Keratinocyte (primary cell): Measurements from ENCODE around the gene MLLT1. TPM values are rescaled to one million over a fixed set of nuclear protein-coding genes. Genes with fewer than 3 reads are reported as not detected.

Experiments used
- DNase-seq: peaks from one replicate; pipeline ENCODE4 v3.0.0-alpha.2; 2011; ENCODE audit warnings: low read depth, missing footprints, low spot score
- FAIRE-seq: peaks from 2 replicates; lab custom pipeline; 2011; peaks lifted over from hg19 to GRCh38; lab: Jason Lieb, UNC
- H2AFZ ChIP-seq: 2 replicates; pipeline ENCODE4 v1.6.0; 2012; ENCODE audit warnings: low read length, control low read depth, inconsistent platforms; ENCODE audit not compliant: control insufficient read depth
- H3K27ac ChIP-seq: 2 replicates; pipeline ENCODE4 v1.5.1; 2011; ENCODE audit warnings: low read length; ENCODE audit not compliant: control insufficient read depth, insufficient read depth
- H3K27me3 ChIP-seq: 3 replicates; pipeline ENCODE4 v1.6.0; 2011; ENCODE audit warnings: low read length; ENCODE audit not compliant: control insufficient read depth, insufficient read depth; ENCODE audit errors: extremely low read depth
- H3K36me3 ChIP-seq, 2 experiments: 2 replicates in 1 of 2; 3 replicates in 1 of 2; pipeline ENCODE4 v1.5.1; 2011; ENCODE audit warnings: low read length in 2 of 2, mild to moderate bottlenecking in 1 of 2; ENCODE audit not compliant: control insufficient read depth in 2 of 2, insufficient read depth in 2 of 2; ENCODE audit errors: extremely low read depth in 1 of 2
- H3K4me1 ChIP-seq: 3 replicates; pipeline ENCODE4 v1.5.1; 2011; ENCODE audit warnings: low read length; ENCODE audit not compliant: control insufficient read depth, insufficient read depth; ENCODE audit errors: extremely low read depth
- H3K4me2 ChIP-seq: 3 replicates; pipeline ENCODE4 v1.6.0; 2011; ENCODE audit warnings: low read depth, low read length; ENCODE audit not compliant: control insufficient read depth, insufficient read depth; ENCODE audit errors: extremely low read depth
- H3K4me3 ChIP-seq, 3 experiments: fragments of 200-600 bp in 1 of 3; sonication (generic) in 1 of 3; 2 replicates in 2 of 3; 3 replicates in 1 of 3; pipeline ENCODE4 v1.5.1; 2011 to 2016; ENCODE audit warnings: low read length in 3 of 3, mild to moderate bottlenecking in 3 of 3, control low read depth in 2 of 3, inconsistent platforms in 1 of 3, low read depth in 1 of 3, mixed read lengths in 1 of 3, mixed run types in 1 of 3, moderate library complexity in 1 of 3; ENCODE audit not compliant: control insufficient read depth in 2 of 3, insufficient read depth in 2 of 3; ENCODE audit errors: extremely low read depth in 1 of 3
- H3K79me2 ChIP-seq: 2 replicates; pipeline ENCODE4 v1.6.0; 2012; ENCODE audit warnings: low read length; ENCODE audit not compliant: control insufficient read depth, insufficient read depth
- H3K9ac ChIP-seq: 3 replicates; pipeline ENCODE4 v1.6.0; 2011; ENCODE audit warnings: low read length; ENCODE audit not compliant: control insufficient read depth, insufficient read depth; ENCODE audit errors: extremely low read depth
- H3K9me1 ChIP-seq: 3 replicates; pipeline ENCODE4 v1.6.0; 2011; ENCODE audit warnings: low read length; ENCODE audit not compliant: control insufficient read depth, insufficient read depth; ENCODE audit errors: extremely low read depth
- H3K9me3 ChIP-seq: 2 replicates; pipeline ENCODE4 v1.5.1; 2012; ENCODE audit warnings: low read depth, low read length; ENCODE audit not compliant: control insufficient read depth
- H4K20me1 ChIP-seq: 3 replicates; pipeline ENCODE4 v1.6.0; 2011; ENCODE audit warnings: low read length; ENCODE audit not compliant: control insufficient read depth, insufficient read depth; ENCODE audit errors: extremely low read depth
- EZH2 ChIP-seq: IDR thresholded peaks from one replicate; pipeline ENCODE4 v1.6.1; 2012; ENCODE audit warnings: inconsistent platforms, mild to moderate bottlenecking, low read length, moderate library complexity
- dilution Hi-C: fragments of 300-500 bp; cut with MboI; formaldehyde crosslinking; loops from one replicate; pipeline ENCODE4 v1.7.0; 2020; ENCODE audit warnings: low sequenced_read_pairs; ENCODE audit not compliant: extremely low pct_ligation_motif_present
- polyA plus RNA-seq, 5 experiments: library from polyadenylated mRNA; depleted of rRNA in 3 of 5; stranded (reverse) in 3 of 5; stranded (forward) in 1 of 5; unstranded in 1 of 5; fragments of >200 nt; gene quantifications; 1 replicate in 1 of 5; 2 replicates in 3 of 5; 3 replicates in 1 of 5; pipeline versions ENCODE4 v1.2.1 to v1.2.3, GENCODE V29; 2011 to 2012; ENCODE audit warnings: missing spikeins in 2 of 5, low read depth in 1 of 5, low replicate concordance in 1 of 5
- TF ChIP-seq, protein P1 (sequence below), 3 experiments: IDR thresholded peaks in 1 of 3; conservative IDR thresholded peaks in 1 of 3; optimal IDR thresholded peaks in 1 of 3; 2 replicates in 2 of 3; 3 replicates in 1 of 3; pipeline versions ENCODE3 to v1.5.1; 2011; ENCODE audit warnings: low read length in 3 of 3, mild to moderate bottlenecking in 3 of 3, moderate library complexity in 2 of 3, control low read depth in 1 of 3, inconsistent platforms in 1 of 3; ENCODE audit not compliant: insufficient read depth in 2 of 3; ENCODE audit errors: extremely low read depth in 1 of 3

MLLT1 gene
- polyA plus RNA-seq, 1 donor (not counting 4 experiments of a cell fraction or from before 2014, with no cell fraction given), result 8.3 TPM

GRCh38 chr19:6278051-6278450 lies 1.7 kb downstream of the MLLT1 start:
- H3K4me2 ChIP-seq, result peak overlapping the region; percentile 82
- peaks cover 27% of the 10 kb centered on the region for H4K20me1 ChIP-seq
- H3K4me1 ChIP-seq, result peaks cover 22% of the 10 kb centered on the region
- no peak overlapping the region for H3K27ac ChIP-seq
- peaks cover 56% of the 10 kb centered on the region for H3K79me2 ChIP-seq
- H2AFZ ChIP-seq, result no peak overlapping the region
- H3K9ac ChIP-seq, result no peak overlapping the region
- no peak for TF ChIP-seq EZH2
- TF ChIP-seq, protein P1, sequence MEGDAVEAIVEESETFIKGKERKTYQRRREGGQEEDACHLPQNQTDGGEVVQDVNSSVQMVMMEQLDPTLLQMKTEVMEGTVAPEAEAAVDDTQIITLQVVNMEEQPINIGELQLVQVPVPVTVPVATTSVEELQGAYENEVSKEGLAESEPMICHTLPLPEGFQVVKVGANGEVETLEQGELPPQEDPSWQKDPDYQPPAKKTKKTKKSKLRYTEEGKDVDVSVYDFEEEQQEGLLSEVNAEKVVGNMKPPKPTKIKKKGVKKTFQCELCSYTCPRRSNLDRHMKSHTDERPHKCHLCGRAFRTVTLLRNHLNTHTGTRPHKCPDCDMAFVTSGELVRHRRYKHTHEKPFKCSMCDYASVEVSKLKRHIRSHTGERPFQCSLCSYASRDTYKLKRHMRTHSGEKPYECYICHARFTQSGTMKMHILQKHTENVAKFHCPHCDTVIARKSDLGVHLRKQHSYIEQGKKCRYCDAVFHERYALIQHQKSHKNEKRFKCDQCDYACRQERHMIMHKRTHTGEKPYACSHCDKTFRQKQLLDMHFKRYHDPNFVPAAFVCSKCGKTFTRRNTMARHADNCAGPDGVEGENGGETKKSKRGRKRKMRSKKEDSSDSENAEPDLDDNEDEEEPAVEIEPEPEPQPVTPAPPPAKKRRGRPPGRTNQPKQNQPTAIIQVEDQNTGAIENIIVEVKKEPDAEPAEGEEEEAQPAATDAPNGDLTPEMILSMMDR (optimal IDR thresholded peaks at IDR 0.05 in 1 of 3, IDR thresholded peaks at IDR 0.05 in 1 of 3, conservative IDR thresholded peaks at IDR 0.05 in 1 of 3; ENCODE audit: extremely low read depth in 1 of 3, insufficient read depth in 2 of 3, low read length in 3 of 3), result no peak
- DNase-seq, result no peak
- H3K9me1 ChIP-seq, result no peaks in the 10 kb centered on the region
- peaks cover 0 to 3% of the 10 kb centered on the region in 2 experiments for H3K36me3 ChIP-seq
- dilution Hi-C loops, result loop anchor here (25.0 kb wide), 1 partner anchor 241 kb away; no protein-coding TSS in a partner anchor
- H3K9me3 ChIP-seq, result no peaks in the 10 kb centered on the region
- no peak overlapping the region for H3K4me3 ChIP-seq
- no peak for FAIRE-seq
- no peaks in the 10 kb centered on the region for H3K27me3 ChIP-seq

DNA sequence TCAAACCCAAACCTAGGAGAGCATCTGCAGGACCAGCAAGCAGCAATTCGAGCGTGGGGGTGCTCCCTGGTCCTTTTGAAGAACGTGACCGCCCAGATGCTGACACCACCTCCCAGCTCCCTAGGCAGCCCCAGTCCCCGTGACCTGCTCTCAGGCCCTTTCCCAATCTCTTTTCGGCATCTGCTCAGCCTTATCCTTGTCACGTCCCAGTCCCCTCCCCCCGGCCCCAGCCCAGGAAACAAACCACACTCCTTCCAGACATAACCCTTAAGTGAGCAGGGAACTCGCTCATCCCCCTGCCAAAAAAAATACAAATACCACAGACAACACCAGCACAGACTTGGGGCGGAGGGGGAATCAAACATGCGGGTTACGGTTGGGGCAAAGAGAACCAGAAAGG lies 3.3 kb downstream of the MLLT1 start:
- Histone ChIP-seq H2AFZ (no peak overlapping the region), H3K4me3 (no peak overlapping the region), H3K36me3 (peaks cover 0 to 3% of the 10 kb centered on the region in 2 experiments), H3K27ac (no peak overlapping the region), H3K9me1 (no peaks in the 10 kb centered on the region), H4K20me1 (peaks cover 41% of the 10 kb centered on the region), H3K4me2 (no peak overlapping the region), H3K9me3 (no peaks in the 10 kb centered on the region), H3K79me2 (peaks cover 72% of the 10 kb centered on the region), H3K27me3 (no peaks in the 10 kb centered on the region), H3K9ac (no peak overlapping the region), H3K4me1 (peaks cover 33% of the 10 kb centered on the region)
- DNase-seq (no peak), FAIRE-seq (no peak)
- dilution Hi-C loops, result loop anchor here (25.0 kb wide), 1 partner anchor 239 kb away; no protein-coding TSS in a partner anchor
- TF ChIP-seq EZH2, result no peak
- TF ChIP-seq, protein P1 (optimal IDR thresholded peaks at IDR 0.05 in 1 of 3, IDR thresholded peaks at IDR 0.05 in 1 of 3, conservative IDR thresholded peaks at IDR 0.05 in 1 of 3; ENCODE audit: extremely low read depth in 1 of 3, insufficient read depth in 2 of 3, low read length in 3 of 3), result no peak
